Measurements from ENCODE around the gene SEPTIN10. TPM values are rescaled to one million over a fixed set of nuclear protein-coding genes. Genes with fewer than 3 reads are reported as not detected.

SEPTIN10 gene
- total RNA-seq, 1 donor from 2014 or later = 86.1 TPM

GRCh38 chr2:109624339-109624738, 10.6 kb upstream of the SEPTIN10 start:
- DNase-seq (ENCODE audit: low spot score) = no peak
- TF ChIP-seq, protein P1, sequence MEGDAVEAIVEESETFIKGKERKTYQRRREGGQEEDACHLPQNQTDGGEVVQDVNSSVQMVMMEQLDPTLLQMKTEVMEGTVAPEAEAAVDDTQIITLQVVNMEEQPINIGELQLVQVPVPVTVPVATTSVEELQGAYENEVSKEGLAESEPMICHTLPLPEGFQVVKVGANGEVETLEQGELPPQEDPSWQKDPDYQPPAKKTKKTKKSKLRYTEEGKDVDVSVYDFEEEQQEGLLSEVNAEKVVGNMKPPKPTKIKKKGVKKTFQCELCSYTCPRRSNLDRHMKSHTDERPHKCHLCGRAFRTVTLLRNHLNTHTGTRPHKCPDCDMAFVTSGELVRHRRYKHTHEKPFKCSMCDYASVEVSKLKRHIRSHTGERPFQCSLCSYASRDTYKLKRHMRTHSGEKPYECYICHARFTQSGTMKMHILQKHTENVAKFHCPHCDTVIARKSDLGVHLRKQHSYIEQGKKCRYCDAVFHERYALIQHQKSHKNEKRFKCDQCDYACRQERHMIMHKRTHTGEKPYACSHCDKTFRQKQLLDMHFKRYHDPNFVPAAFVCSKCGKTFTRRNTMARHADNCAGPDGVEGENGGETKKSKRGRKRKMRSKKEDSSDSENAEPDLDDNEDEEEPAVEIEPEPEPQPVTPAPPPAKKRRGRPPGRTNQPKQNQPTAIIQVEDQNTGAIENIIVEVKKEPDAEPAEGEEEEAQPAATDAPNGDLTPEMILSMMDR (IDR thresholded peaks at IDR 0.05) = no peak

DNA sequence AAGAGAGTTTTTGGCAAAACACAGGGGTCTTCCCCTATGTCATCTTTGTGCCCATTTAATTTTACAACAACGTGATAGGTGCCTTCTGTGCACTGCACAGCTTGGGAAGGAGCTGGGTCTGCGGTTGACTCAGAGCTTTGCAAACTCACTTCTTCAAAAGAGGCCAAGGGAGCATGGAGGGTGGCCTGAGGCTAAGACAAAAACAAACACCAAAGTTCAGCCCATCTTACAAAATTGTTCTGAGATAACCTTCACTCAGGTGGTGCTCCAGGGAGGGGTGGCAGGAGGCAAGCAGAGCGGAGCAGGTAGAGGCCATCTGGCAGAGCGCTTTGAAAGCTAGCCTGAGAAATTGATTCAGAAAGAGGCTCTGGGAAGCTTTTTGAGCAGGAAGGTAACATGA, 10.2 kb upstream of the SEPTIN10 start:
- Mint-ChIP-seq H3K9me3 (ENCODE audit: low read depth) (no peaks in the 10 kb centered on the region), H3K4me3 (ENCODE audit: unreplicated experiment) (no peak overlapping the region), H3K27ac (ENCODE audit: unreplicated experiment) (no peak overlapping the region), H3K27me3 (ENCODE audit: low read depth) (no peaks in the 10 kb centered on the region), H3K36me3 (ENCODE audit: low read depth) (no peaks in the 10 kb centered on the region), H3K4me1 (ENCODE audit: low read depth) (no peaks in the 10 kb centered on the region)
- no peak for DNase-seq (ENCODE audit: low spot score)
- TF ChIP-seq, protein P1 (IDR thresholded peaks at IDR 0.05) = no peak

More at GRCh38 chr2:109624339-109624738, 10.6 kb upstream of the SEPTIN10 start:
- H3K4me3 Mint-ChIP-seq (ENCODE audit: unreplicated experiment) = no peak overlapping the region
- no peak overlapping the region for H3K27ac Mint-ChIP-seq (ENCODE audit: unreplicated experiment)
- H3K27me3 Mint-ChIP-seq (ENCODE audit: low read depth) = no peaks in the 10 kb centered on the region
- H3K36me3 Mint-ChIP-seq (ENCODE audit: low read depth) = no peaks in the 10 kb centered on the region
- H3K9me3 Mint-ChIP-seq (ENCODE audit: low read depth) = no peaks in the 10 kb centered on the region
- no peaks in the 10 kb centered on the region for H3K4me1 Mint-ChIP-seq (ENCODE audit: low read depth)

GRCh38 chr2:109623297-109623696, 9.5 kb upstream of the SEPTIN10 start:
- Mint-ChIP-seq H3K27me3 (ENCODE audit: low read depth) (no peaks in the 10 kb centered on the region), H3K27ac (ENCODE audit: unreplicated experiment) (no peak overlapping the region), H3K36me3 (ENCODE audit: low read depth) (no peaks in the 10 kb centered on the region), H3K9me3 (ENCODE audit: low read depth) (no peaks in the 10 kb centered on the region), H3K4me3 (ENCODE audit: unreplicated experiment) (no peak overlapping the region), H3K4me1 (ENCODE audit: low read depth) (no peaks in the 10 kb centered on the region)
- no peak for DNase-seq (ENCODE audit: low spot score)
- TF ChIP-seq, protein P1 (IDR thresholded peaks at IDR 0.05) = no peak

DNA sequence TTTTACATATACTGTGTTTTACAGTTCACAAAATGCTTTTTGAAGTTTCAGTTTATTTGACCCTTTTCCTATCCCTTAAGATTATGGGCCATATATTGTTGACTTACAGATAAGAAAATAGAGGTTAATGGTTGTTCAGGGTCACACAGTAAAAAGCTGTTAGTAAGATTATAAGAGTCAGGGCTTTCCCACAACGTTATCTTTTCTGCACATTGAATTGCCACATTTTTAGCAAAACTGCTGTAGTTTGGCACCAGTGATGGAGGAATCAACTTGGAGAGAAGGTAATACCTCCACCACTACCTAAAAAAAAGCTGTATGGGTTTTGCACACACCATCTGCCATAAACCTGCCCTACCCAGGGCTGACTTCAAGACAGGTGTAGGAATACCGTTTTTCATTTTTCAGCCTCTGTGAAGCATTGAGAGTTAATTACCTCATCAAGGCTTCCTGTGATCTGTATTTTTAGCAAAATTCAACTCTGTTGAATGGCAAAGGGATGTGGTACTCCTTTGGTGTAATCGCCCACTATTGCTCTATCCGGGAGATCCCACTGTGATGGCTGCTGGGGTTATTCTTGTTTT, 5.4 kb upstream of the SEPTIN10 start:
- Mint-ChIP-seq H3K9me3 (ENCODE audit: low read depth) (no peaks in the 10 kb centered on the region), H3K4me1 (ENCODE audit: low read depth) (peaks cover 28% of the 10 kb centered on the region), H3K27me3 (ENCODE audit: low read depth) (no peaks in the 10 kb centered on the region), H3K36me3 (ENCODE audit: low read depth) (no peaks in the 10 kb centered on the region), H3K4me3 (ENCODE audit: unreplicated experiment) (no peak overlapping the region), H3K27ac (ENCODE audit: unreplicated experiment) (no peak overlapping the region)
- no peak for DNase-seq (ENCODE audit: low spot score)
- TF ChIP-seq, protein P1 (IDR thresholded peaks at IDR 0.05) = no peak

DNA sequence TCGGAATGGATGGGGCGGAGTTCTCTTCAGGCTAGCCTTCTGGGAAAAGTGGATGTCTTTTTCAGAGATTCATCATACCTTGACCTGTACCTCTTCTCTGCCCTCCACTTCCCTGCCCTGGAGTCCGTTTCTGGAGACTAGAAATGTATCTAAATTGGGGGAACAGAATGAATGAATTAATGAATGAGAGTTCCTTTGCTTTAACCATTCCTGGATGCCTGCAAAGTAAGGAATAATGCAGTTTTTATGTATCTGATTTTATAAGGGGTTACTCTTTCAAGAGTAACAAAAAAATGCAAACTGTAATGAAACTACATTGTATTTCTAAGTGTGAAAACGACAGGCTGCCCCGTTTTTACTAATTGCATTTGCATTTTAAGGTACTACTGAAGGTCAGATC, 2.4 kb upstream of the SEPTIN10 start:
- TF ChIP-seq, protein P1 (IDR thresholded peaks at IDR 0.05) = no peak
- Mint-ChIP-seq H3K4me3 (ENCODE audit: unreplicated experiment) (peak overlapping the region; percentile 71), H3K27me3 (ENCODE audit: low read depth) (no peaks in the 10 kb centered on the region), H3K36me3 (ENCODE audit: low read depth) (no peaks in the 10 kb centered on the region), H3K27ac (ENCODE audit: unreplicated experiment) (no peak overlapping the region), H3K9me3 (ENCODE audit: low read depth) (no peaks in the 10 kb centered on the region), H3K4me1 (ENCODE audit: low read depth) (peaks cover 47% of the 10 kb centered on the region)
- DNase-seq (ENCODE audit: low spot score) = no peak
